ENCODE data around the gene ARHGAP18.

The ARHGAP18 gene

DNA sequence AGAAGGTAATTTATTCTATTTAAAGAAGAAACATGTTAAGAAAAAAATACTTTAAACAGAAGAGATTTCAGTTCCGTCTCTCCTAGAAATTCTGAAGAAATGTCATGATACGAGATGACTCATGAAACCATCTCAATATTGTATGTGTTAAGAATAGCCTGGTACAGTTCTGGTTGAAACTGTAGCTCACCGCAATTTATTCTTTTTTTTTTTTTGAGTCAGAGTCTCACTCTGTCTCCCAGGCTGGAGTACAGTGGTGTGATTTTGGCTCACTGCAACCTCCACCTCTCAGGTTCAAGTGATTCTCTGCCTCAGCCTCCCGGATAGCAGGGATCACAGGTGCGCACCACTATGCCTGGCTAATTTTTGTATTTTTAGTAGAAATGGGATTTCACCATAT, 103.3 kb downstream of the ARHGAP18 start:
- Histone ChIP-seq H3K9me3 (ENCODE audit: insufficient read depth, low read length) (no peaks in the 10 kb centered on the region), H3K4me1 (ENCODE audit: insufficient read depth, insufficient read length) (no peaks in the 10 kb centered on the region), H3K36me3 (ENCODE audit: insufficient read depth, insufficient read length, low read length) (no peaks in the 10 kb centered on the region), H3K4me3 (ENCODE audit: insufficient read length, low read depth) (no peak overlapping the region), H3K9ac (ENCODE audit: insufficient read length, low read depth) (no peak overlapping the region), H3K27me3 (ENCODE audit: insufficient read depth, insufficient read length) (no peaks in the 10 kb centered on the region)
- DNase-seq (ENCODE audit: low read depth, low spot score), result no peak
- no peak for TF ChIP-seq ZNF274 (IDR thresholded peaks at IDR 0.05; ENCODE audit: low read depth, low read length)
- TF ChIP-seq SUZ12 (IDR thresholded peaks at IDR 0.05; ENCODE audit: extremely low read depth, insufficient read depth, insufficient read length), result no peak
- no peak for TF ChIP-seq YY1 (IDR thresholded peaks at IDR 0.05; ENCODE audit: insufficient read depth, insufficient read length)

DNA sequence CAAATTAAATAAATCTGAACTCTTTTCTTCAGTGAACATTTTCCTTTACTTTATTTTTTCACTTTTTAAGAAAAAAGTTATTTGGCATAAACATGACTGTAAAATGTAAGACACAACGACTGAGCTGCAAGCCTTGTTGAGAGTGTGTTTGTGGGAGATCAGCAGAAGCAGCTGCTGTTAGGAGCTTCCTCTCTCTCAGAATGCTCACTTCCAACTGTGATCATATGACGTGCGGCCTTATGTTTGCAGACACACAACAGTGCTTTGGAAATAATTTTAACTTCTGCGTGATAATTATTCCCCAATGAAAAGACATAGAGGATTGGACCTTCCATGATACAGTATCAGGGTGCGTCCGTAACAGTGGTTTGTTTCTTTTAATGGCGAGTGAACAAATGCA, 104.0 kb downstream of the ARHGAP18 start:
- Histone ChIP-seq H3K9ac (ENCODE audit: insufficient read length, low read depth) (no peak overlapping the region), H3K4me3 (ENCODE audit: insufficient read length, low read depth) (no peak overlapping the region), H3K4me1 (ENCODE audit: insufficient read depth, insufficient read length) (no peaks in the 10 kb centered on the region), H3K9me3 (ENCODE audit: insufficient read depth, low read length) (no peaks in the 10 kb centered on the region), H3K27me3 (ENCODE audit: insufficient read depth, insufficient read length) (no peaks in the 10 kb centered on the region), H3K36me3 (ENCODE audit: insufficient read depth, insufficient read length, low read length) (no peaks in the 10 kb centered on the region)
- no peak for TF ChIP-seq ZNF274 (IDR thresholded peaks at IDR 0.05; ENCODE audit: low read depth, low read length)
- TF ChIP-seq SUZ12 (IDR thresholded peaks at IDR 0.05; ENCODE audit: extremely low read depth, insufficient read depth, insufficient read length), result no peak
- no peak for TF ChIP-seq YY1 (IDR thresholded peaks at IDR 0.05; ENCODE audit: insufficient read depth, insufficient read length)
- DNase-seq (ENCODE audit: low read depth, low spot score), result no peak

DNA sequence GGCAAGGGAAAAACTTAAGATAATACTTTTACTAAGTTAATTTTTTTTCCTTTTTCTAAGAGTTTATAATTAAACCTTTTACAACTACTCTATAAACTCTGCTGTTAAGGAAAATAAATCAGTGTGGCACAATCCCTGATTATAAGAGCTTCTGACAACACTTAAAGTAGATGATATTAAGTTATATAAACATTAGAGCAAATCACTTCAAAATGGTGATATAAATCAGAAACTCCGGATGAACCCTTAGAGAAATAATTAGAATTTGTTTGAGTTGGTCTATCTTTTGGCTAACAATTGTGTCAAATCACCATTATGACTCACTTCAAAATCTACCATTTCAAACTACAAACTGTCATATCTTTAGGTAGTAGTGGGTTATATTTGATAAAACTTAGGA, 104.9 kb downstream of the ARHGAP18 start:
- DNase-seq (ENCODE audit: low read depth, low spot score), result no peak
- Histone ChIP-seq H3K36me3 (ENCODE audit: insufficient read depth, insufficient read length, low read length) (no peaks in the 10 kb centered on the region), H3K9ac (ENCODE audit: insufficient read length, low read depth) (no peak overlapping the region), H3K4me1 (ENCODE audit: insufficient read depth, insufficient read length) (no peaks in the 10 kb centered on the region), H3K9me3 (ENCODE audit: insufficient read depth, low read length) (no peaks in the 10 kb centered on the region), H3K27me3 (ENCODE audit: insufficient read depth, insufficient read length) (no peaks in the 10 kb centered on the region), H3K4me3 (ENCODE audit: insufficient read length, low read depth) (no peak overlapping the region)
- TF ChIP-seq SUZ12 (IDR thresholded peaks at IDR 0.05; ENCODE audit: extremely low read depth, insufficient read depth, insufficient read length), result no peak
- TF ChIP-seq ZNF274 (IDR thresholded peaks at IDR 0.05; ENCODE audit: low read depth, low read length), result no peak
- no peak for TF ChIP-seq YY1 (IDR thresholded peaks at IDR 0.05; ENCODE audit: insufficient read depth, insufficient read length)

DNA sequence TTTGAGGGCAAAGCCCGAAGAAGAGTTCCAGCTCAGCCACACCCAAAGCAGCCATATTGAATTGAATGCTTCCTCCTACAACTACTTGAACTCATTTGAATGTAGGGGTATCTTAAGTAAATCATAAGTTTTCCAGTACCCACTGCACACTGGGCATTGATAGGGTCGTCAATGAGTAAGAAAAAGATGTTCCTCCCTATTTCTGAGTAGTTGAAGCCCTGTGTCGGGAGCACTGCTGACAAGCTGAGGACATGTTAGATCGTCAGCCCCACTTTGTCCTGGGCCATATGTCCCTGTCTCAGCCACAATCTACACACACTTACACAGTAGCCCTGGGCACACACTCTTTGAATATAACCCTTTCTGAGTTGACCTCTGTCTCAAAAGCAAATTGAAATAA, 105.7 kb downstream of the ARHGAP18 start:
- Histone ChIP-seq H3K36me3 (ENCODE audit: insufficient read depth, insufficient read length, low read length) (no peaks in the 10 kb centered on the region), H3K9ac (ENCODE audit: insufficient read length, low read depth) (no peak overlapping the region), H3K9me3 (ENCODE audit: insufficient read depth, low read length) (no peaks in the 10 kb centered on the region), H3K4me3 (ENCODE audit: insufficient read length, low read depth) (no peak overlapping the region), H3K27me3 (ENCODE audit: insufficient read depth, insufficient read length) (no peaks in the 10 kb centered on the region), H3K4me1 (ENCODE audit: insufficient read depth, insufficient read length) (no peaks in the 10 kb centered on the region)
- no peak for DNase-seq (ENCODE audit: low read depth, low spot score)
- TF ChIP-seq ZNF274 (IDR thresholded peaks at IDR 0.05; ENCODE audit: low read depth, low read length) (no peak), SUZ12 (IDR thresholded peaks at IDR 0.05; ENCODE audit: extremely low read depth, insufficient read depth, insufficient read length) (no peak), YY1 (IDR thresholded peaks at IDR 0.05; ENCODE audit: insufficient read depth, insufficient read length) (no peak)

DNA sequence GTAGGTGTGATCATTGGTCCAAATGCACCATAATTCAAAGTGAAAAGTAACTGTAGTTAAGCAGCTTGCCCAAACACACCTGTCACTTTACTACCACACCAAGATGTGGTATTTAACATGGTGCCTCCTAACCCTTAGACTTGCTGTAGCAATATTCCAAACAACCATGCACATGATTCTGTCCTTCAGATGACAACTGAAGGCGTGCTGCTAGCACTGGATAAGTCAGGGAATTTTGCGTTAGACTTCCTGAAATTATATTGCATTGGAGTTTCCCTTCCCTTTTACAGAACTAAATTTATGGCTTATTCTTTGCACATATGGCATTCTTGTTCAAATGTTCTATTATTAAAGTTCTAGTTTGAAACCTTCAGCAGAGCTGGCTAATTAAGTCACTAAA, 106.2 kb downstream of the ARHGAP18 start:
- H3K9me3 ChIP-seq (ENCODE audit: insufficient read depth, low read length), result no peaks in the 10 kb centered on the region
- no peaks in the 10 kb centered on the region for H3K36me3 ChIP-seq (ENCODE audit: insufficient read depth, insufficient read length, low read length)
- H3K9ac ChIP-seq (ENCODE audit: insufficient read length, low read depth), result no peak overlapping the region
- no peak for TF ChIP-seq SUZ12 (IDR thresholded peaks at IDR 0.05; ENCODE audit: extremely low read depth, insufficient read depth, insufficient read length)
- no peak for TF ChIP-seq ZNF274 (IDR thresholded peaks at IDR 0.05; ENCODE audit: low read depth, low read length)
- no peak for TF ChIP-seq YY1 (IDR thresholded peaks at IDR 0.05; ENCODE audit: insufficient read depth, insufficient read length)
- no peak for DNase-seq (ENCODE audit: low read depth, low spot score)
- H3K27me3 ChIP-seq (ENCODE audit: insufficient read depth, insufficient read length), result no peaks in the 10 kb centered on the region
- H3K4me3 ChIP-seq (ENCODE audit: insufficient read length, low read depth), result no peak overlapping the region
- H3K4me1 ChIP-seq (ENCODE audit: insufficient read depth, insufficient read length), result no peaks in the 10 kb centered on the region

DNA sequence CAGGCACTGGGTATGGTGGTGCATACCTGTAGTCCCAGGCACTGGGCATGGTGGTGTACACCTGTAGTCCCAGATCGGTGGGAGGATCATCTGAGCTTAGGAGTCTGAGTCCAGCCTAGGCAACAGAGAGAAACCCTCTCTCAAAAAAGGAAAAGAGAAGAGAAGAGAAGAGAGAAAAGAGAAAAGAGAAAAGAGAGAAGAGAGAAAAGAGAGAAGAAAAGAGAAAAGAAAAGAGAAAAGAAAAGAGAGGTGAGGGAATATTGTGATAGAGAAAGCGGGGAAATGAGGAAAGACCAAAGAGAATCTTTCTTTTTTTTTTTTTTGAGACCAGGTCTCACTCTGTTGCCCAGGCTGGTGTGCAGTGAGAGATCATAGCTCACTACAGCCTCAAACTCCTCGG, 108.7 kb downstream of the ARHGAP18 start:
- H3K9me3 ChIP-seq (ENCODE audit: insufficient read depth, low read length), result no peaks in the 10 kb centered on the region
- no peaks in the 10 kb centered on the region for H3K36me3 ChIP-seq (ENCODE audit: insufficient read depth, insufficient read length, low read length)
- no peak overlapping the region for H3K9ac ChIP-seq (ENCODE audit: insufficient read length, low read depth)
- no peak for DNase-seq (ENCODE audit: low read depth, low spot score)
- no peak overlapping the region for H3K4me3 ChIP-seq (ENCODE audit: insufficient read length, low read depth)
- no peaks in the 10 kb centered on the region for H3K4me1 ChIP-seq (ENCODE audit: insufficient read depth, insufficient read length)
- TF ChIP-seq YY1 (IDR thresholded peaks at IDR 0.05; ENCODE audit: insufficient read depth, insufficient read length) (no peak), SUZ12 (IDR thresholded peaks at IDR 0.05; ENCODE audit: extremely low read depth, insufficient read depth, insufficient read length) (no peak), ZNF274 (IDR thresholded peaks at IDR 0.05; ENCODE audit: low read depth, low read length) (no peak)
- H3K27me3 ChIP-seq (ENCODE audit: insufficient read depth, insufficient read length), result no peaks in the 10 kb centered on the region

DNA sequence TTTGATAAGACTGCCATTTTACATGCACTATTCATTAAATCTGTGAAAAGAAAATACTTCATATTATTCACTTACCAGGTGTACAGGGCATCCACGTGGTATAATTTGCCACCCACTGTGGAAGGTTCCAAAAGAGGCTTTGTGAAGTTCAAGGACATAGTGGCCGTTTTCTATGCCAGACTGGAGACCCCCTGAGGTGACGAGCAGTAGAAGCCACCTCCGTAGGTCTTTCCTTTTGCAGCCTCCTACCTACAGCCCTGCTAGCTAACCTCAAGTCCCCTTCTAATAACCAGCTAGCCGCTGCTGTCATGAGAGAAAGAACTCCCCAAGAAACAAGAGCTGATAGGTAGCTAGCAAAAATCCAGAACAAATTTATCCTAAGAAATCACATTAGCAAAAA, 110.5 kb downstream of the ARHGAP18 start:
- no peak overlapping the region for H3K4me3 ChIP-seq (ENCODE audit: insufficient read length, low read depth)
- no peak for DNase-seq (ENCODE audit: low read depth, low spot score)
- no peaks in the 10 kb centered on the region for H3K9me3 ChIP-seq (ENCODE audit: insufficient read depth, low read length)
- H3K9ac ChIP-seq (ENCODE audit: insufficient read length, low read depth), result no peak overlapping the region
- no peaks in the 10 kb centered on the region for H3K4me1 ChIP-seq (ENCODE audit: insufficient read depth, insufficient read length)
- no peaks in the 10 kb centered on the region for H3K27me3 ChIP-seq (ENCODE audit: insufficient read depth, insufficient read length)
- no peaks in the 10 kb centered on the region for H3K36me3 ChIP-seq (ENCODE audit: insufficient read depth, insufficient read length, low read length)
- no peak for TF ChIP-seq SUZ12 (IDR thresholded peaks at IDR 0.05; ENCODE audit: extremely low read depth, insufficient read depth, insufficient read length)
- no peak for TF ChIP-seq YY1 (IDR thresholded peaks at IDR 0.05; ENCODE audit: insufficient read depth, insufficient read length)
- TF ChIP-seq ZNF274 (IDR thresholded peaks at IDR 0.05; ENCODE audit: low read depth, low read length), result no peak
